Gastrocnemius medialis (tissue), 4 donors: ENCODE results near the gene CCDC158. TPM values are rescaled to one million over a fixed set of nuclear protein-coding genes. Genes with fewer than 3 reads are reported as not detected.

Experiments
- ATAC-seq, 2 donors: fragments of 150-250 bp; one replicate each; pipeline ENCODE4 v1.9.1; 2016
- DNase-seq, 2 donors: peaks; one replicate each; pipeline ENCODE4 v3.0.0-alpha.2; 2019
- H3K27ac ChIP-seq, 4 donors: fragments of 200-600 bp; sonication (generic); 1 replicate in 1 of 4; 2 replicates in 3 of 4; pipeline ENCODE4 v1.5.1; 2016 to 2018; ENCODE audit warnings: mild to moderate bottlenecking in 2 of 4, moderate library complexity in 1 of 4
- H3K27me3 ChIP-seq, 3 donors: fragments of 200-600 bp; sonication (generic) in 2 of 3; 1 replicate in 1 of 3; 2 replicates in 2 of 3; pipeline versions ENCODE4 v1.5.1 to v1.6.0; 2016 to 2019; ENCODE audit warnings: mild to moderate bottlenecking in 1 of 3, moderate library complexity in 1 of 3
- H3K36me3 ChIP-seq, 2 donors: fragments of 200-600 bp; sonication (generic) in 1 of 2; one replicate each; pipeline ENCODE4 v1.5.1; 2017 to 2018
- H3K4me1 ChIP-seq, 2 donors: fragments of 200-600 bp; sonication (generic) in 1 of 2; one replicate each; pipeline ENCODE4 v1.5.1; 2016 to 2017; ENCODE audit warnings: mild to moderate bottlenecking in 2 of 2
- H3K4me3 ChIP-seq, 4 donors: fragments of 200-600 bp; sonication (generic) in 3 of 4; 1 replicate in 1 of 4; 2 replicates in 3 of 4; pipeline ENCODE4 v1.5.1; 2016 to 2019; ENCODE audit warnings: mild to moderate bottlenecking in 2 of 4
- H3K9me3 ChIP-seq, 3 donors: fragments of 200-600 bp; sonication (generic) in 2 of 3; 1 replicate in 1 of 3; 2 replicates in 2 of 3; pipeline ENCODE4 v1.5.1; 2016 to 2019
- CTCF ChIP-seq, 5 experiments: fragments of 450-650 bp in 3 of 5; fragments of 200-600 bp in 2 of 5; sonication (generic) in 2 of 5; IDR thresholded peaks in 4 of 5; conservative IDR thresholded peaks in 1 of 5; 1 replicate in 4 of 5; 2 replicates in 1 of 5; pipeline ENCODE4 v1.5.1; 2016 to 2019; ENCODE audit warnings: antibody characterized with exemption in 5 of 5, mild to moderate bottlenecking in 3 of 5, moderate library complexity in 3 of 5
- POLR2A ChIP-seq, 2 donors: fragments of 450-650 bp; IDR thresholded peaks; one replicate each; pipeline ENCODE4 v1.6.1; 2017; ENCODE audit warnings: antibody characterized with exemption in 2 of 2, mild to moderate bottlenecking in 2 of 2, moderate library complexity in 2 of 2
- in situ Hi-C, 4 donors: fragments of 200-750 bp; cut with MboI; loops; one replicate each; pipeline versions ENCODE4 v1.15.0 to v1.8.0; 2017; ENCODE audit warnings: low sequenced_read_pairs in 4 of 4
- intact Hi-C: fragments of 100-400 bp; cut with DNase I; formaldehyde crosslinking; loops from one replicate; pipeline ENCODE4 v1.15.1; 2023; ENCODE audit warnings: low total_unique reads
- total RNA-seq, 4 donors: library from RNA; depleted of rRNA; stranded (reverse); fragments of >200 nt; gene quantifications; one replicate each; pipeline versions ENCODE4 v1.1.0 to v1.2.3, GENCODE V29; 2016

Gene CCDC158
- total RNA-seq, 4 donors from 2014 or later = not detected

GRCh38 chr4:76435528-76436319, 14.8 kb upstream of the CCDC158 start:
- Histone ChIP-seq H3K4me3 (peak overlapping the region in 3 of 4 donors; percentile 15 to 20 (median 19)), H3K9me3 (no peaks in the 10 kb centered on the region), H3K27ac (no peak overlapping the region), H3K36me3 (no peaks in the 10 kb centered on the region), H3K4me1 (no peaks in the 10 kb centered on the region), H3K27me3 (no peaks in the 10 kb centered on the region)
- intact Hi-C loops (no loop called here), in situ Hi-C loops (loop anchor here in 1 of 4 donors (10.0 kb wide), 1 partner anchor 69 kb away; no protein-coding TSS in a partner anchor)
- ATAC-seq (no peak), DNase-seq (no peak)
- TF ChIP-seq POLR2A (IDR thresholded peaks at IDR 0.05) (no peak), CTCF (IDR thresholded peaks at IDR 0.05 in 4 of 5, conservative IDR thresholded peaks at IDR 0.05 in 1 of 5) (no peak)

GRCh38 chr4:76434901-76435527, 14.1 kb upstream of the CCDC158 start, which contains the start of gene SHROOM3:
Gene SHROOM3 (plus strand): TSS chr4:76435229. CDS start chr4:76436053, 824 bp downstream.
- intact Hi-C loops = no loop called here
- DNase-seq = no peak
- in situ Hi-C loops = loop anchor here in 2 of 4 donors (5.0 to 10.0 kb wide), 2 partner anchors 70 to 72 kb away; no protein-coding TSS in a partner anchor
- peak within 1 kb of the TSS in 3 of 4 donors; percentile 15 to 20 (median 19) for H3K4me3 ChIP-seq
- no peaks in the 10 kb centered on the region for H3K27me3 ChIP-seq
- no peak for TF ChIP-seq CTCF (IDR thresholded peaks at IDR 0.05 in 4 of 5, conservative IDR thresholded peaks at IDR 0.05 in 1 of 5)
- H3K9me3 ChIP-seq = no peaks in the 10 kb centered on the region
- no peak within 1 kb of the TSS for H3K27ac ChIP-seq
- H3K36me3 ChIP-seq = no peaks in the 10 kb centered on the region
- no peaks in the 10 kb centered on the region for H3K4me1 ChIP-seq
- ATAC-seq = no peak

- Histone ChIP-seq H3K36me3 (no peaks in the 10 kb centered on the region), H3K4me1 (no peaks in the 10 kb centered on the region), H3K4me3 (no peak overlapping the region), H3K9me3 (no peaks in the 10 kb centered on the region), H3K27ac (no peak overlapping the region), H3K27me3 (no peaks in the 10 kb centered on the region)
- no peak for DNase-seq
- no peak for ATAC-seq
- intact Hi-C loops = loop anchor here (2.0 kb wide), 1 partner anchor 74 kb away; no protein-coding TSS in a partner anchor
- in situ Hi-C loops = loop anchor here in 2 of 4 donors (5.0 to 10.0 kb wide), 2 partner anchors 74 to 77 kb away; no protein-coding TSS in a partner anchor
- TF ChIP-seq POLR2A (IDR thresholded peaks at IDR 0.05) (no peak), CTCF (IDR thresholded peaks at IDR 0.05 in 4 of 5, conservative IDR thresholded peaks at IDR 0.05 in 1 of 5) (peak; percentile 13 to 62 (median 33))
Observed at GRCh38 chr4:76430519-76431388, 9.8 kb upstream of the CCDC158 start.

GRCh38 chr4:76429636-76430035, 8.7 kb upstream of the CCDC158 start:
- Histone ChIP-seq H3K27ac (no peak overlapping the region), H3K4me3 (no peak overlapping the region), H3K4me1 (no peaks in the 10 kb centered on the region), H3K9me3 (no peaks in the 10 kb centered on the region), H3K27me3 (no peaks in the 10 kb centered on the region), H3K36me3 (no peaks in the 10 kb centered on the region)
- ATAC-seq = no peak
- no peak for TF ChIP-seq POLR2A (IDR thresholded peaks at IDR 0.05)
- TF ChIP-seq CTCF (IDR thresholded peaks at IDR 0.05 in 4 of 5, conservative IDR thresholded peaks at IDR 0.05 in 1 of 5) = no peak
- no peak for DNase-seq
- in situ Hi-C loops = loop anchor here in 3 of 4 donors (5.0 to 10.0 kb wide), 2 partner anchors 75 to 78 kb away; no protein-coding TSS in a partner anchor
- intact Hi-C loops = loop anchor here (2.0 kb wide), 1 partner anchor 75 kb away; no protein-coding TSS in a partner anchor
